ENCODE results near the gene PRDX2.

Gene PRDX2

GRCh38 chr19:12774588-12775555 is 26.7 kb downstream of the PRDX2 start, which contains the start of gene HOOK2:
Gene HOOK2 (minus strand): TSS chr19:12775552. CDS start chr19:12775449, 103 bp downstream.
- no peak for TF ChIP-seq ZNF274 (IDR thresholded peaks at IDR 0.05; ENCODE audit: low read depth, low read length)
- TF ChIP-seq SUZ12 (IDR thresholded peaks at IDR 0.05; ENCODE audit: extremely low read depth, insufficient read depth, insufficient read length) = no peak
- no peak for TF ChIP-seq YY1 (IDR thresholded peaks at IDR 0.05; ENCODE audit: insufficient read depth, insufficient read length)
- peak within 1 kb of the TSS; percentile 92 for H3K9ac ChIP-seq (ENCODE audit: insufficient read length, low read depth)
- DNase-seq (ENCODE audit: low read depth, low spot score) = no peak

GRCh38 chr19:12773571-12773970 is 28.0 kb downstream of the PRDX2 start:
- H3K4me3 ChIP-seq (ENCODE audit: insufficient read length, low read depth) = no peak overlapping the region
- TF ChIP-seq ZNF274 (IDR thresholded peaks at IDR 0.05; ENCODE audit: low read depth, low read length) = no peak
- H3K9me3 ChIP-seq (ENCODE audit: insufficient read depth, low read length) = no peaks in the 10 kb centered on the region
- DNase-seq (ENCODE audit: low read depth, low spot score) = no peak
- H3K4me1 ChIP-seq (ENCODE audit: insufficient read depth, insufficient read length) = peaks cover 13% of the 10 kb centered on the region
- peaks cover 3% of the 10 kb centered on the region for H3K27me3 ChIP-seq (ENCODE audit: insufficient read depth, insufficient read length)
- peaks cover 18% of the 10 kb centered on the region for H3K36me3 ChIP-seq (ENCODE audit: insufficient read depth, insufficient read length, low read length)
- peak overlapping the region; percentile 16 for H3K9ac ChIP-seq (ENCODE audit: insufficient read length, low read depth)

More at GRCh38 chr19:12774588-12775555, 26.7 kb downstream of the PRDX2 start, which contains the start of gene HOOK2:
- Histone ChIP-seq H3K27me3 (ENCODE audit: insufficient read depth, insufficient read length) (peaks cover 3% of the 10 kb centered on the region), H3K4me1 (ENCODE audit: insufficient read depth, insufficient read length) (peaks cover 12% of the 10 kb centered on the region), H3K36me3 (ENCODE audit: insufficient read depth, insufficient read length, low read length) (peaks cover 16% of the 10 kb centered on the region), H3K9me3 (ENCODE audit: insufficient read depth, low read length) (no peaks in the 10 kb centered on the region), H3K4me3 (ENCODE audit: insufficient read length, low read depth) (peak within 1 kb of the TSS; percentile 87)

GRCh38 chr19:12772323-12772722 is 29.3 kb downstream of the PRDX2 start:
- Histone ChIP-seq H3K27me3 (ENCODE audit: insufficient read depth, insufficient read length) (no peaks in the 10 kb centered on the region), H3K9me3 (ENCODE audit: insufficient read depth, low read length) (no peaks in the 10 kb centered on the region), H3K36me3 (ENCODE audit: insufficient read depth, insufficient read length, low read length) (peaks cover 27% of the 10 kb centered on the region), H3K4me3 (ENCODE audit: insufficient read length, low read depth) (no peak overlapping the region), H3K4me1 (ENCODE audit: insufficient read depth, insufficient read length) (peaks cover 12% of the 10 kb centered on the region), H3K9ac (ENCODE audit: insufficient read length, low read depth) (no peak overlapping the region)
- TF ChIP-seq ZNF274 (IDR thresholded peaks at IDR 0.05; ENCODE audit: low read depth, low read length) = no peak
- TF ChIP-seq YY1 (IDR thresholded peaks at IDR 0.05; ENCODE audit: insufficient read depth, insufficient read length) = no peak
- TF ChIP-seq SUZ12 (IDR thresholded peaks at IDR 0.05; ENCODE audit: extremely low read depth, insufficient read depth, insufficient read length) = no peak
- DNase-seq (ENCODE audit: low read depth, low spot score) = no peak

- no peak for TF ChIP-seq YY1 (IDR thresholded peaks at IDR 0.05; ENCODE audit: insufficient read depth, insufficient read length)
- no peak for TF ChIP-seq SUZ12 (IDR thresholded peaks at IDR 0.05; ENCODE audit: extremely low read depth, insufficient read depth, insufficient read length)
- no peak for TF ChIP-seq ZNF274 (IDR thresholded peaks at IDR 0.05; ENCODE audit: low read depth, low read length)
- peak overlapping the region; percentile 28 for H3K9ac ChIP-seq (ENCODE audit: insufficient read length, low read depth)
- no peaks in the 10 kb centered on the region for H3K27me3 ChIP-seq (ENCODE audit: insufficient read depth, insufficient read length)
- no peak for DNase-seq (ENCODE audit: low read depth, low spot score)
- H3K4me3 ChIP-seq (ENCODE audit: insufficient read length, low read depth) = no peak overlapping the region
- peaks cover 10% of the 10 kb centered on the region for H3K4me1 ChIP-seq (ENCODE audit: insufficient read depth, insufficient read length)
- no peaks in the 10 kb centered on the region for H3K9me3 ChIP-seq (ENCODE audit: insufficient read depth, low read length)
- peaks cover 29% of the 10 kb centered on the region for H3K36me3 ChIP-seq (ENCODE audit: insufficient read depth, insufficient read length, low read length)
These were observed 30.7 kb downstream of the PRDX2 start for GRCh38 chr19:12770922-12771321.

- no peaks in the 10 kb centered on the region for H3K27me3 ChIP-seq (ENCODE audit: insufficient read depth, insufficient read length)
- DNase-seq (ENCODE audit: low read depth, low spot score) = no peak
- H3K9ac ChIP-seq (ENCODE audit: insufficient read length, low read depth) = peak overlapping the region; percentile 57
- no peak overlapping the region for H3K4me3 ChIP-seq (ENCODE audit: insufficient read length, low read depth)
- no peaks in the 10 kb centered on the region for H3K9me3 ChIP-seq (ENCODE audit: insufficient read depth, low read length)
- H3K36me3 ChIP-seq (ENCODE audit: insufficient read depth, insufficient read length, low read length) = peaks cover 34% of the 10 kb centered on the region
- TF ChIP-seq ZNF274 (IDR thresholded peaks at IDR 0.05; ENCODE audit: low read depth, low read length) (no peak), SUZ12 (IDR thresholded peaks at IDR 0.05; ENCODE audit: extremely low read depth, insufficient read depth, insufficient read length) (no peak), YY1 (IDR thresholded peaks at IDR 0.05; ENCODE audit: insufficient read depth, insufficient read length) (no peak)
- peaks cover 9% of the 10 kb centered on the region for H3K4me1 ChIP-seq (ENCODE audit: insufficient read depth, insufficient read length)
These were observed 31.9 kb downstream of the PRDX2 start for GRCh38 chr19:12769689-12770088.

- DNase-seq (ENCODE audit: low read depth, low spot score) = no peak
- Histone ChIP-seq H3K4me3 (ENCODE audit: insufficient read length, low read depth) (no peak overlapping the region), H3K9ac (ENCODE audit: insufficient read length, low read depth) (no peak overlapping the region), H3K36me3 (ENCODE audit: insufficient read depth, insufficient read length, low read length) (peaks cover 48% of the 10 kb centered on the region), H3K4me1 (ENCODE audit: insufficient read depth, insufficient read length) (peaks cover 6% of the 10 kb centered on the region), H3K27me3 (ENCODE audit: insufficient read depth, insufficient read length) (no peaks in the 10 kb centered on the region), H3K9me3 (ENCODE audit: insufficient read depth, low read length) (peaks cover 10% of the 10 kb centered on the region; the same call in 1 of the 2 replicates)
- TF ChIP-seq YY1 (IDR thresholded peaks at IDR 0.05; ENCODE audit: insufficient read depth, insufficient read length) (no peak), ZNF274 (IDR thresholded peaks at IDR 0.05; ENCODE audit: low read depth, low read length) (no peak), SUZ12 (IDR thresholded peaks at IDR 0.05; ENCODE audit: extremely low read depth, insufficient read depth, insufficient read length) (no peak)
These were observed 33.9 kb downstream of the PRDX2 start for GRCh38 chr19:12767666-12768065.

GRCh38 chr19:12767150-12767549 is 34.5 kb downstream of the PRDX2 start:
- Histone ChIP-seq H3K4me1 (ENCODE audit: insufficient read depth, insufficient read length) (peaks cover 6% of the 10 kb centered on the region), H3K27me3 (ENCODE audit: insufficient read depth, insufficient read length) (no peaks in the 10 kb centered on the region), H3K4me3 (ENCODE audit: insufficient read length, low read depth) (no peak overlapping the region), H3K9me3 (ENCODE audit: insufficient read depth, low read length) (peaks cover 10% of the 10 kb centered on the region; the same call in 1 of the 2 replicates), H3K9ac (ENCODE audit: insufficient read length, low read depth) (no peak overlapping the region), H3K36me3 (ENCODE audit: insufficient read depth, insufficient read length, low read length) (peaks cover 52% of the 10 kb centered on the region)
- TF ChIP-seq SUZ12 (IDR thresholded peaks at IDR 0.05; ENCODE audit: extremely low read depth, insufficient read depth, insufficient read length) = no peak
- no peak for TF ChIP-seq ZNF274 (IDR thresholded peaks at IDR 0.05; ENCODE audit: low read depth, low read length)
- TF ChIP-seq YY1 (IDR thresholded peaks at IDR 0.05; ENCODE audit: insufficient read depth, insufficient read length) = no peak
- no peak for DNase-seq (ENCODE audit: low read depth, low spot score)

Measured in NT2/D1 (cell line).